ENCODE results near the gene IL5RA.

IL5RA gene

DNA sequence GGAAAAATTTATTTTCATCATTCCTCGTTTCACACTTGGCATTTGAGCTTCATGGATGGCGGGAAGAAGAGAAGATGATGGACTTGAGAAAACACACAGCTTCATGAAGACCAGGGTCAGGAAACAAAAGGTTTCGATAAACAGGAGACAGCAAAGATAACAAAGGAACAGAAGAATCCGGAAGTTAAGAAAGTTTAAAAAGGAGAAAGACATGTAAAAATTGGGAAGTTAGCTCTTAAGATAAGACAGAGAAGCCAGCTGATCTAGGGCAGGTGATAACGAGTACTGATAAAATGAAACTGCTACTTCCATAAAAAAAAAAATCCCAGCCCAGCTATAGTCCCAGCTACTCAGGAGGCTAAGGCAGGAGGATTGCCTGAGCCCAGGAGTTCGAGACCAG, 23.9 kb downstream of the IL5RA start:
- Histone ChIP-seq H3K4me1 (ENCODE audit: control insufficient read depth in 1 of 2, insufficient read depth in 2 of 2, low read length in 2 of 2) (no peaks in the 10 kb centered on the region), H3K27me3 (ENCODE audit: control insufficient read depth in 1 of 2, insufficient read depth in 2 of 2, low read length in 2 of 2) (no peaks in the 10 kb centered on the region), H3K4me3 (ENCODE audit: low read depth in 1 of 2, low read length in 2 of 2) (no peak overlapping the region), H3K9me3 (ENCODE audit: control insufficient read depth in 1 of 2, low read length in 2 of 2) (no peaks in the 10 kb centered on the region), H3K9ac (ENCODE audit: low read depth in 1 of 2, low read length in 2 of 2) (no peak overlapping the region), H3K27ac (ENCODE audit: low read depth, low read length) (no peak overlapping the region), H3K36me3 (ENCODE audit: control insufficient read depth in 1 of 2, insufficient read depth in 2 of 2, low read length in 2 of 2) (no peaks in the 10 kb centered on the region)

DNA sequence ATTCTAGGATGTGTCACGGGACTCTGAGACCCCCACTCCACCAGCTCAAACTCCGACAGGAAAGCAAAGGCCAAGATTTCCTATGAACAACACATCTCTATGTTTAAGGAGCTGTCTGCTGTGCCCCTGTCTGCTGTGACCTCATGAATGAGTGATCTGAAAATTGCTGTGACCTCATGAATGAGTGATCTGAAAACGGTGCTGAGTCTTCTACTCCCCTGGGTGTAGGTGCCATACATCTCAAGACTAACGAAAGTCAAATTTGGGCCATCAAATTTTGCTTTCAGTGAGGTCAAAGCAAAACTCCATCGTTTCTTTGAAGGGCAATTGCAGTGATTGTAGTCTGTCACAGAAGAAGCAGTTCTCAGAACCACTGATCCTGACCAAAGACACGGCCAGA, 24.4 kb downstream of the IL5RA start:
- H3K27ac ChIP-seq (ENCODE audit: low read depth, low read length): no peak overlapping the region

DNA sequence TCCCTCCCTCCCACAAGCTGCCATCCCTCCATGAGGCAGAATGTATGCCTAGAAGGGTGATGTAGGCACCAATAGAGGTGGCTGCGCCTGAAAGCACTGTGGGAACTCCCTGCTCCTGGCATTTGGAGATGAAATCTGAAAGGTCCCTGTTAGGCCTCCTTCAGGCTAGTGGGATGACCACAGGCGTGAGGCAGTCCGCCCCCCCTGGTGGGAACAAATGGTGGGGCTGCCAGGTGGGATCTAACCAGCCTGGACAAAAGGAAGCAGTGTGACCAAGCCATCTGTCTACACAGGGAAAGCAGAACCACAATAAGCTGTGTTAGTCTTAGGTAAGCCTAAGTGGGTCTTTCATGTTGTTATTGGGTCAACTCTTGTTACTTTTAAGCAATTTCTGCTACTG, 25.3 kb downstream of the IL5RA start:
- no peak overlapping the region for H3K27ac ChIP-seq (ENCODE audit: low read depth, low read length)
- no peaks in the 10 kb centered on the region for H3K9me3 ChIP-seq (ENCODE audit: control insufficient read depth in 1 of 2, low read length in 2 of 2)
- H3K9ac ChIP-seq (ENCODE audit: low read depth in 1 of 2, low read length in 2 of 2): no peak overlapping the region
- H3K27me3 ChIP-seq (ENCODE audit: control insufficient read depth in 1 of 2, insufficient read depth in 2 of 2, low read length in 2 of 2): no peaks in the 10 kb centered on the region
- H3K4me1 ChIP-seq (ENCODE audit: control insufficient read depth in 1 of 2, insufficient read depth in 2 of 2, low read length in 2 of 2): no peaks in the 10 kb centered on the region
- H3K4me3 ChIP-seq (ENCODE audit: low read depth in 1 of 2, low read length in 2 of 2): no peak overlapping the region
- no peaks in the 10 kb centered on the region for H3K36me3 ChIP-seq (ENCODE audit: control insufficient read depth in 1 of 2, insufficient read depth in 2 of 2, low read length in 2 of 2)

More for the DNA sequence above, 24.4 kb downstream of the IL5RA start:
- Histone ChIP-seq H3K4me3 (ENCODE audit: low read depth in 1 of 2, low read length in 2 of 2) (no peak overlapping the region), H3K27me3 (ENCODE audit: control insufficient read depth in 1 of 2, insufficient read depth in 2 of 2, low read length in 2 of 2) (no peaks in the 10 kb centered on the region), H3K36me3 (ENCODE audit: control insufficient read depth in 1 of 2, insufficient read depth in 2 of 2, low read length in 2 of 2) (no peaks in the 10 kb centered on the region), H3K9ac (ENCODE audit: low read depth in 1 of 2, low read length in 2 of 2) (no peak overlapping the region), H3K9me3 (ENCODE audit: control insufficient read depth in 1 of 2, low read length in 2 of 2) (no peaks in the 10 kb centered on the region), H3K4me1 (ENCODE audit: control insufficient read depth in 1 of 2, insufficient read depth in 2 of 2, low read length in 2 of 2) (no peaks in the 10 kb centered on the region)

DNA sequence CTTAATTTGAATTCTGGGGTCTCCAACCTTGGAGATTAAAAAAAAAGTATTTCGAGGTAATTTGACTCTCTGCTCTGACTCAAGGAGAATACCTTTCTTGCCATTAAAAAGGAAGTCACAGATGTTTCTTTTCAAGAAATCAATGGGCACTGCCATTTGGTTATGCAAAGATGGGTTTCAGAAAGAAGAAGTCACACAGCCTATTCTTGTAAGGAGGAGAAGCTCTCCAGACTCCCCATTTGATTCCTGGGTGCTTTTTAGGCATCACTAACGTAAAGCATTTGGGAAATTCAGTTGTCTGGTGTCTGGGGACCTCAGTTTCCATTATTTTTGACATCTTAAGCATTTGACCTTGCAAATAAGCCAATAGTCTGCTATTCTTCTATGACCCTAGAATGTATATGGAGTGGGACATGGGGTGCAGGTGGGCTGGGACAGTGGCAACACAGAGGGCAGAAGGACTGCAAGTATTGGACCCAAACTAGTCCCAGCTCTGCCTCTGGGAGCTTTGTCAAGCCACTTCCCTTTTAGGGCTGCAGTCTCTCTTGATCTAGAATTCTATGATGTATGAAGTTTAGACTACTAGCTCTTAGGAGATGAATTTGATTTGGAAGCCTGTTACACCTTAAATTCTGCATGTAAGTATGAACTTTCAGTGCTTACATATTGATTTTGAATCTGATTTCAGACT, 27.8 kb downstream of the IL5RA start:
- H3K27me3 ChIP-seq (ENCODE audit: control insufficient read depth in 1 of 2, insufficient read depth in 2 of 2, low read length in 2 of 2): no peaks in the 10 kb centered on the region
- H3K27ac ChIP-seq (ENCODE audit: low read depth, low read length): no peak overlapping the region
- no peaks in the 10 kb centered on the region for H3K36me3 ChIP-seq (ENCODE audit: control insufficient read depth in 1 of 2, insufficient read depth in 2 of 2, low read length in 2 of 2)
- no peaks in the 10 kb centered on the region for H3K9me3 ChIP-seq (ENCODE audit: control insufficient read depth in 1 of 2, low read length in 2 of 2)
- H3K4me3 ChIP-seq (ENCODE audit: low read depth in 1 of 2, low read length in 2 of 2): no peak overlapping the region
- H3K9ac ChIP-seq (ENCODE audit: low read depth in 1 of 2, low read length in 2 of 2): no peak overlapping the region
- H3K4me1 ChIP-seq (ENCODE audit: control insufficient read depth in 1 of 2, insufficient read depth in 2 of 2, low read length in 2 of 2): no peaks in the 10 kb centered on the region

DNA sequence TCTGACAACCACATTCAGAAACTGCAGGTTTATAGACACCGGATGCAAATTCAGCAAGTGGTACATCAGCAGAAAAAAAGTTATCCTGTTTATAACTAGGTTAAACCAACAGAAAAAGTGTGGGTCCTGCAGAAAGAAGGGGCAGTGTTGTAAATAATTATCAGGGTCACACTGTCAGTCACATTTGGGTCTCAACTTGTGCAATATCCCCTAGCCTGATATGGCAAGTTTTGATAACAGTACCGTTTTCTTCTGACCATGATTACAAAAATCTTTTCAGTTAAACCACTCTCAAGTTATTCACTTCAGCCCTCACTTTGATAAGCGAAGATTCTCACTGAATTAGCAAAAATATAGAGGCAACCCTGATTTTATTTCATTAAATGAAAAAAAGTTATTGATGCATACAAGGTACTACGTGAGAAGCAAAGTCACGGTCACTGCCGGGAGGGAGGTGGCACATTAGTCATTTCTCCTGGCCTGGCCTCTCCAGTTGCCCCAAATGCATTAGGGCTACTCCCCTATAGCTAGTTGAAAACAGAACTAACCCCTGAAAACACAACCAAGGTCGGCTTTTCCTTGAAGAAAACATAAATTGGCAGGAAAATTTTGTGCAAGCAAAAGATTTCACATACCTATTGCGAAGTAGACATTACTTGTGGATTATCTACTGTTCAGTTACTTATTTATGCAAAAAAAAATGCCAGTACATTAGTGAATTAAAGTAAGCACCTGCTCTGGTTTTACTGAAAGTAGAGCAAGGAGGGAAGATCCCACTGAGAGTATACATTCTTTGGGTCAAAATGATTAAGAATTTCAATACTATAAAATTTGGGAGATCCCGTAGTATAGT, 28.6 kb downstream of the IL5RA start:
- H3K4me3 ChIP-seq (ENCODE audit: low read depth in 1 of 2, low read length in 2 of 2): no peak overlapping the region
- H3K27me3 ChIP-seq (ENCODE audit: control insufficient read depth in 1 of 2, insufficient read depth in 2 of 2, low read length in 2 of 2): no peaks in the 10 kb centered on the region
- H3K4me1 ChIP-seq (ENCODE audit: control insufficient read depth in 1 of 2, insufficient read depth in 2 of 2, low read length in 2 of 2): no peaks in the 10 kb centered on the region

DNA sequence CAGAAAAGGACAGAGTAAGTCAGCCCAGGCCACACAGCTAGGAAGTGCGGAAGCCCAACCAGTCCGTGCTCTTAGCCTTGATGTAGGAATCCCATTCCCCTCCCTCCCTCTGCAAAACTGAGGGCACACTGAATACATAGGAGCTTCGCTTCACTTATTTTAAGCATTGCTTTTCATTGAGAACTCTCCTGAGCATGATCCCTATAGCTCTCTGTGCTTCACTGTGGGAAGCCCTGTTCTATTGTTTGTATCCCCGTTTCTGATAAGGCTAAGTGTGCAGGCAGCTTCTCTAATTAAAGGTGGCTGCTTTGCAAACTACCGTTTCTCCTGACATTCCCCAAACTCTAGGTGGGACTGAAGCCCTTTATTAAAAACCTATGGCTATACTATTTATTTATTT, 29.9 kb downstream of the IL5RA start:
- no peak overlapping the region for H3K4me3 ChIP-seq (ENCODE audit: low read depth in 1 of 2, low read length in 2 of 2)
- no peaks in the 10 kb centered on the region for H3K9me3 ChIP-seq (ENCODE audit: control insufficient read depth in 1 of 2, low read length in 2 of 2)
- H3K36me3 ChIP-seq (ENCODE audit: control insufficient read depth in 1 of 2, insufficient read depth in 2 of 2, low read length in 2 of 2): no peaks in the 10 kb centered on the region
- H3K9ac ChIP-seq (ENCODE audit: low read depth in 1 of 2, low read length in 2 of 2): no peak overlapping the region
- no peaks in the 10 kb centered on the region for H3K4me1 ChIP-seq (ENCODE audit: control insufficient read depth in 1 of 2, insufficient read depth in 2 of 2, low read length in 2 of 2)
- no peaks in the 10 kb centered on the region for H3K27me3 ChIP-seq (ENCODE audit: control insufficient read depth in 1 of 2, insufficient read depth in 2 of 2, low read length in 2 of 2)
- no peak overlapping the region for H3K27ac ChIP-seq (ENCODE audit: low read depth, low read length)

More for the DNA sequence above, 28.6 kb downstream of the IL5RA start:
- H3K36me3 ChIP-seq (ENCODE audit: control insufficient read depth in 1 of 2, insufficient read depth in 2 of 2, low read length in 2 of 2): no peaks in the 10 kb centered on the region
- no peak overlapping the region for H3K27ac ChIP-seq (ENCODE audit: low read depth, low read length)
- no peak overlapping the region for H3K9ac ChIP-seq (ENCODE audit: low read depth in 1 of 2, low read length in 2 of 2)
- H3K9me3 ChIP-seq (ENCODE audit: control insufficient read depth in 1 of 2, low read length in 2 of 2): no peaks in the 10 kb centered on the region

DNA sequence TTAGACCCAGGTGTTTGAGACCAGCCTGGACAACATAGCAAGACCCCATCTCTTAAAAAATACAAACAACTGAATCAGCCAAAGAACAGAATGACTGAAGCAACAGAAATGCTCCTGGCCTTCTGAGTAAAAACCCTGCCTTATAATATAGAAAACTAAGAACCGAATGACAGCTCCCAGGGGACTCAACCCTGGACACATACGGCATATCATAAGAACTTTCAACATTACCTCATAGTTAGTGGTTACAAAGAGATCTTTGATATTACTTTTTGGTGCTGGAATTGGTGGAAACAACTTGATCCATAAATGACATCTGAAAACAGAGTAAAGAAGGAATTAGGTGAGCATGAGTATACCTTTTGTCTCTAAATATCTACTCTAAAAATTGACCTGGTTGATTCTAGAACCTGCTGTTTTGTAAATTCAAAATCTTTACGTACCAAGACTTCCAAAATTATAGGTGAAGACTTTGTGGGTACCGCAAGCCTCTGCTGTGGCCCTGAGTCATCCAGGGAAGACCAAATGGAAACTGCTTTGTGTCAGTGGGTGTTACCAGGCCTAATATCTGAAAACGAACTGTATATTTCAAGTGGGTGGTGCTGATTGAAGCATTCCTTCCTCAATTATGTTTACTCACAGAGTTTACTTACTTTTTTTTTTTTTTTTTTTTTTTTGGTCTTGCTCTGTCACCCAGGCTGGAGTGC, 35.5 kb downstream of the IL5RA start:
- no peaks in the 10 kb centered on the region for H3K4me1 ChIP-seq (ENCODE audit: control insufficient read depth in 1 of 2, insufficient read depth in 2 of 2, low read length in 2 of 2)
- no peak overlapping the region for H3K27ac ChIP-seq (ENCODE audit: low read depth, low read length)
- H3K36me3 ChIP-seq (ENCODE audit: control insufficient read depth in 1 of 2, insufficient read depth in 2 of 2, low read length in 2 of 2): no peaks in the 10 kb centered on the region
- H3K4me3 ChIP-seq (ENCODE audit: low read depth in 1 of 2, low read length in 2 of 2): no peak overlapping the region
- H3K27me3 ChIP-seq (ENCODE audit: control insufficient read depth in 1 of 2, insufficient read depth in 2 of 2, low read length in 2 of 2): no peaks in the 10 kb centered on the region
- no peak overlapping the region for H3K9ac ChIP-seq (ENCODE audit: low read depth in 1 of 2, low read length in 2 of 2)
- H3K9me3 ChIP-seq (ENCODE audit: control insufficient read depth in 1 of 2, low read length in 2 of 2): no peaks in the 10 kb centered on the region

DNA sequence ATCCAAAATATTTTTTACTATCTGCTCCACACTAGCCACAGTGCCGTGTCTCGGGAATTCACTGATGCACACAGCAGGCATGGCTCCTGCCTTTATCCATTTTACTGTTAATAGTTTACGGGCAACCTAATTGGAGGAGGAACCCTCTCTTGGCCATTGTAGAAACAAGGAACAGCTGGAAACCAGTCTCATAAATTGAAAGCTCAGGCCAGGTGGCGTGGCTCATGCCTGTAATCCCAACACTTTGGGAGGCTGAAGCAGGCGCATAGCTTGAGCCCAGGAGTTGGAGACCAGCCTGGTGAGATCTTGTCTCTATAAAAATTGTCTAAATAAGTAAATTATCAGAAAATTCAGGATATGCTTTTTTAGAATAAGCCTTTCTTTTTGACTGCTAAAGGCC, 39.0 kb downstream of the IL5RA start:
- H3K27ac ChIP-seq (ENCODE audit: low read depth, low read length): no peak overlapping the region
- no peaks in the 10 kb centered on the region for H3K36me3 ChIP-seq (ENCODE audit: control insufficient read depth in 1 of 2, insufficient read depth in 2 of 2, low read length in 2 of 2)
- no peak overlapping the region for H3K4me3 ChIP-seq (ENCODE audit: low read depth in 1 of 2, low read length in 2 of 2)
- H3K9me3 ChIP-seq (ENCODE audit: control insufficient read depth in 1 of 2, low read length in 2 of 2): no peaks in the 10 kb centered on the region
- no peaks in the 10 kb centered on the region for H3K4me1 ChIP-seq (ENCODE audit: control insufficient read depth in 1 of 2, insufficient read depth in 2 of 2, low read length in 2 of 2)
- H3K27me3 ChIP-seq (ENCODE audit: control insufficient read depth in 1 of 2, insufficient read depth in 2 of 2, low read length in 2 of 2): no peaks in the 10 kb centered on the region
- no peak overlapping the region for H3K9ac ChIP-seq (ENCODE audit: low read depth in 1 of 2, low read length in 2 of 2)

DNA sequence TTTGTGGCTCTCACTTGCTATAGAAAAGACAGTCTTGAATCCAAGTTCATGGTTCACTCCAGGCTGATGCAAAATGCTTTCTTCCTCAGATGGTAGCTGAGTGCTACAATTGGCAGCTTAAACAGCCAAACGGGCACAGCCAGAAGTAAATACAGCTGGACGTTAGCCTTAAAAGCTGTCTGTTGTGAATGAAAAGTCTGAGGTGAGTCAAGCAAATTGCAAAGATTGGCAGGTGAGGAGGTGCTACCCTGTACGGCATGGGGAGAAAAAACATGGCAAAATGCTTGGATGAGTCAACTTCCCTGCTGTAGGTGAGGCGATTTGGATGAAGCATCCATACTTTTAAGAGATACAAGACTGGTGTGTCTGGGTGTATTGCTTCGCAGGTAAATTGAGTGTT, 40.5 kb downstream of the IL5RA start:
- Histone ChIP-seq H3K4me1 (ENCODE audit: control insufficient read depth in 1 of 2, insufficient read depth in 2 of 2, low read length in 2 of 2) (no peaks in the 10 kb centered on the region), H3K36me3 (ENCODE audit: control insufficient read depth in 1 of 2, insufficient read depth in 2 of 2, low read length in 2 of 2) (no peaks in the 10 kb centered on the region), H3K4me3 (ENCODE audit: low read depth in 1 of 2, low read length in 2 of 2) (no peak overlapping the region), H3K27me3 (ENCODE audit: control insufficient read depth in 1 of 2, insufficient read depth in 2 of 2, low read length in 2 of 2) (no peaks in the 10 kb centered on the region), H3K9me3 (ENCODE audit: control insufficient read depth in 1 of 2, low read length in 2 of 2) (no peaks in the 10 kb centered on the region), H3K9ac (ENCODE audit: low read depth in 1 of 2, low read length in 2 of 2) (no peak overlapping the region), H3K27ac (ENCODE audit: low read depth, low read length) (no peak overlapping the region)

DNA sequence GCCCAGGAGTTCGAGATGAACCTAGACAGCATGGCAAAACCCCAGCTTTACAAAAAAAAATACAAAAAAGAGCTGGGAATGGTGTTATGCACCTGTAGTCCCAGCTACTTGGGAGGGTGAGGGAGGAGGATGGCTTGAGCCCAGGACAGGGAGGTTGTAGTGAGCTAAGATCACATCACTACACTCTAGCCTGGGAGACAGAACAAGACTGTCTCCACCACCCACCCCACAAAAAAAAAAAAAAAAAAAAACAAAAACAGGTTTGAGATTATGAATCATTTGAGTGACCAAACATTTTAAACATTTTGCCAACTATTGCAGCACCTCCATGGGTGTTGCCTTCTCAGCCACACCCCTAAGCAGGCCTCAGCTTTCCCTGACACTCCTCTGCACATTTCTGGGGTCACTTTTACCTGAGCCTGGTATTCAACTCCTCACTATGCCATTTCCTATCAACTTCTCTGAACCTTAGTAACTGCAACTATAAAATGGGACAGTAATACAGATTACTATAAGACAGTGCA, 41.8 kb downstream of the IL5RA start:
- Histone ChIP-seq H3K27ac (ENCODE audit: low read depth, low read length) (no peak overlapping the region), H3K36me3 (ENCODE audit: control insufficient read depth in 1 of 2, insufficient read depth in 2 of 2, low read length in 2 of 2) (no peaks in the 10 kb centered on the region), H3K9me3 (ENCODE audit: control insufficient read depth in 1 of 2, low read length in 2 of 2) (no peaks in the 10 kb centered on the region), H3K4me1 (ENCODE audit: control insufficient read depth in 1 of 2, insufficient read depth in 2 of 2, low read length in 2 of 2) (no peaks in the 10 kb centered on the region), H3K4me3 (ENCODE audit: low read depth in 1 of 2, low read length in 2 of 2) (no peak overlapping the region), H3K9ac (ENCODE audit: low read depth in 1 of 2, low read length in 2 of 2) (no peak overlapping the region), H3K27me3 (ENCODE audit: control insufficient read depth in 1 of 2, insufficient read depth in 2 of 2, low read length in 2 of 2) (no peaks in the 10 kb centered on the region)

Data from duodenal mucosa (tissue), 2 donors.